ENCODE results near the gene ZBTB16. TPM values are rescaled to one million over a fixed set of nuclear protein-coding genes. Genes with fewer than 3 reads are reported as not detected.

The ZBTB16 gene
- total RNA-seq, 2 donors from 2014 or later: 2.7 to 13.1 TPM

DNA sequence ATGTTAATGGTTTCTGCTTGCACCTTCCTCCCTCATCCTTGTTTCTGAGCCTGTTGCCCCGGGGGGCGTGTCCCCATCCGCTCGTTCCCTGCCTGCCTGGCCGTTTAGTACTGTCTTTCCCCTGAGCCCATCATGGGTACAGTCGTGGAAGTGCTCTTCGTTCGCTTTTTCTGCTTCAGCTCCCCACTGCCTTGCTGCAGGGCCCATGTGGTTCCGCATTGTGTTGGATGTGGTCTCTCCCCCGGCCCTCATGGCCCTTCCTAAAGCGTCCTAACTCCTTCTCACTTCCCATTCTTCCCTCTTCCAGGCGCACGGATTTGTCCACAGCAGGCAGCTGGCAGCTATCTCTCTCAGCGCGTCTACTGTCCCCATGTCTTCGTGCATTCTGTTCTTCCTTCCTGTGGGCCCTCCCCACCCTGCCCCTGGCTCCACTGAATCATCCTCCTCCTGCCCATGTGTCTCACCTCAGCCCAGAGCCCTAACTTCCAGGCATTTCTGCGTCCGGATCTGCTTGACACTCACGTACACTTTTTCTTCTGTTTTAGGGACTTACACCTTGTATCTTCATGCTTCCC is 98.1 kb downstream of the ZBTB16 start:
- H3K9me3 Mint-ChIP-seq: no peaks in the 10 kb centered on the region
- DNase-seq (ENCODE audit: low spot score) (no peak), ATAC-seq (no peak)
- H3K36me3 Mint-ChIP-seq: no peaks in the 10 kb centered on the region
- peak overlapping the region in 1 of 2 donors; percentile 95 for H3K27ac Mint-ChIP-seq
- no peak overlapping the region for H3K4me3 Mint-ChIP-seq
- H3K4me1 Mint-ChIP-seq (ENCODE audit: low read depth in 2 of 2): peaks cover 64 to 69% of the 10 kb centered on the region in 2 donors
- H3K27me3 Mint-ChIP-seq: no peaks in the 10 kb centered on the region

DNA sequence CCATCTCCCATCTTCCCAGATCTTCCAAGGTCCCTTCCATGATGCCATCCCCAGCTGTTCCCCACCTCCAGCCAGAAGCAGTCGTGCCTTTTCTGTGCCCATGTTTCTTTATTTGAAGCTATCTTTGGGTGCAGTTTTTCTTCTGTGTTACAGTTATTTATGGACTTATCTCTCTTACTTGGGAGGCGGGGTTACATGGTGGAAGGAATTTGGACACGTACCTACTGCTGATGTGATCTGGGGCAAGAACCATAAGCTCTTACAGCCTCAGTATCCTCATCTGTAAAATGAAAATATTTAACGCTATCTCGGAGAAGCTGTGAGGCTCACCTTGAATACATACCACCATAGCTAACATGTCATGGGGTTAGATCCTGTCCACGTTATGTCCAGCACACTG is 98.9 kb downstream of the ZBTB16 start:
- ATAC-seq (no peak), DNase-seq (ENCODE audit: low spot score) (no peak)
- Mint-ChIP-seq H3K4me3 (no peak overlapping the region), H3K4me1 (ENCODE audit: low read depth in 2 of 2) (peaks cover 60 to 69% of the 10 kb centered on the region in 2 donors), H3K27me3 (no peaks in the 10 kb centered on the region), H3K9me3 (no peaks in the 10 kb centered on the region), H3K27ac (peak overlapping the region in 1 of 2 donors; percentile 95), H3K36me3 (no peaks in the 10 kb centered on the region)

DNA sequence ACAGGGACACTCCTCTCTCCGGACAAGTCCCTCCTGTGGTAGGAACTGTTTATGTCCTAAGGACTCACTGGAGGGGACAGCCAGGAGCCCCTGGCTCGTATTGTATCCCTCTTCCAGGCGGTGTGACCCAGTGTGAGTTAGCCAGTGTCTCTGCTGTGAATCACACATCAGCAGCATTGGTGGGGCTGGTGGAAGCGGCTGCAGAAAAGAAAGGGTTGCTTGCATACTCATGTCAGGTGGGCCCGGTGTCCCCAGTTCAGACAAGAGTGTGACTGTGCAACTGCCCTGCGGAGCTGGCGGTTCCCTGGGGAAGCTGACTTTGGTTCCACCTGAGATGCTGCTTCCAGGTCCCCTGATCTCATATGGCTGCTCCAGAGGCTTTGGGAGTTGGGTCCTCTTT is 99.4 kb downstream of the ZBTB16 start:
- ATAC-seq (no peak), DNase-seq (ENCODE audit: low spot score) (no peak)
- Mint-ChIP-seq H3K27me3 (no peaks in the 10 kb centered on the region), H3K4me3 (peak overlapping the region; percentile 76), H3K9me3 (no peaks in the 10 kb centered on the region), H3K27ac (peak overlapping the region; percentile 63 to 95), H3K4me1 (ENCODE audit: low read depth in 2 of 2) (peaks cover 59 to 71% of the 10 kb centered on the region in 2 donors), H3K36me3 (no peaks in the 10 kb centered on the region)

DNA sequence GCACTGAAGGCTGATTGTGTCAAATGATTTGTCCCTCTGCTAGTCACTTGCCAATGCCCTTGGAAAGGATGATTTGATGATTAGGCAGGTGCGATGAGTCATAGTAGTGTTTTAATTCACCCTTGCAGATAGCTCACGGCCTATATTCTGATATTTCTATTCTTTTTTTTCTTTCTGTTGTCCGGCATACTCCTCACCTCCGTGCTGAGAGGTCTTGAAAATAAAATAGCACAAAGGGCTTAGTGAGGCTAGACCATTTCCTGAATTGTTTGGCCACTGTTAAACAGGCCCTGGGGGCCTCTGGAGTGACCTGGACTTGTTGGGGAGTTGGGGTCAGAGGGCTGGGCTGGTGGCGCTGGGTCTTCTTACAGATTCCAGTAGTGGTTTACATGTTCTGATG is 99.8 kb downstream of the ZBTB16 start:
- DNase-seq (ENCODE audit: low spot score): no peak
- Mint-ChIP-seq H3K9me3 (no peaks in the 10 kb centered on the region), H3K4me1 (ENCODE audit: low read depth in 2 of 2) (peaks cover 58 to 75% of the 10 kb centered on the region in 2 donors), H3K27ac (peak overlapping the region; percentile 63 to 95), H3K4me3 (peak overlapping the region; percentile 76), H3K27me3 (no peaks in the 10 kb centered on the region), H3K36me3 (no peaks in the 10 kb centered on the region)
- no peak for ATAC-seq

DNA sequence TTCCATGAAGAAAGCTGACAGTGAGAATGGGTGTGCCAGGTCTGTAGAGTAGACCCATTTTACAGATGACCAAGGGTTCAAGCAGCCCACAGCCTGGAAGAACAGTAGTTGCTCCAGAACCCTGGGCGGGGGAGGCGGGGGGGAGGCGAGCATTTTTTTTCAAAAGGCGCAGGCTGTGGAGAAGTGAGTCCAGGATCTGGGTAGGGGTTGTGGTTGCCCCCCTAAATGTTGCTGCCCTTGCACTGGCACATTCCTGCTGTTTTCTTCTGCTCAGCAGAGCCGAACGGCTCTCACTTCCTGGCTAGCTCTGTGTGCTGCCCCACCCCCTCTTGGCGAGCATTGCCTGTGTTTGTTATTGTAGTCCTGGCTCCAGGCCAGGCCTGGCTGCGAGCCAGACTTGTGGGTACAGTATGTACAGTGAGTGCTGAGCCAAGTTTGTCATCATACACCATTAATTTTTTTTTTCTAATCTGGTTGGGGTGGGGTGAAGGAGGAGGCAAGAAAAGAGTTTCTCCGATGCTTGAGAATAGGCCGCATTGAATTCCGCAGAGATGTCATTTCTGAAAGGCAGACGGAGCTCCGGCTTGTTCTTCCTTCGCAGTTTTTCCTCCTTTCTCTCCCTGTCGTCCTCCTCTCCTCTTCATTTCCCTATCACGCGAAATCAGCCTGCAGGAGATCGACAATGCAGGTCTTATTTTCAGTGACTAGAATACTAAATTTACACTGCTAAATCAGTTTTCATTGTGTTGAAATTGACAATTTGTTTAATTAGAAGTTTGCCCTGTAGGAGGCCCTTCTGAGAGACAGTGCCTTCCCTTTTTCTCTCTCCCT is 100.5 kb downstream of the ZBTB16 start:
- H3K36me3 Mint-ChIP-seq: no peaks in the 10 kb centered on the region
- no peaks in the 10 kb centered on the region for H3K9me3 Mint-ChIP-seq
- ATAC-seq: peak; percentile 89 to 94
- peaks cover 57 to 77% of the 10 kb centered on the region in 2 donors for H3K4me1 Mint-ChIP-seq (ENCODE audit: low read depth in 2 of 2)
- peak overlapping the region; percentile 76 for H3K4me3 Mint-ChIP-seq
- H3K27me3 Mint-ChIP-seq: no peaks in the 10 kb centered on the region
- peak overlapping the region; percentile 63 to 95 for H3K27ac Mint-ChIP-seq
- peak; percentile 87 for DNase-seq (ENCODE audit: low spot score)

DNA sequence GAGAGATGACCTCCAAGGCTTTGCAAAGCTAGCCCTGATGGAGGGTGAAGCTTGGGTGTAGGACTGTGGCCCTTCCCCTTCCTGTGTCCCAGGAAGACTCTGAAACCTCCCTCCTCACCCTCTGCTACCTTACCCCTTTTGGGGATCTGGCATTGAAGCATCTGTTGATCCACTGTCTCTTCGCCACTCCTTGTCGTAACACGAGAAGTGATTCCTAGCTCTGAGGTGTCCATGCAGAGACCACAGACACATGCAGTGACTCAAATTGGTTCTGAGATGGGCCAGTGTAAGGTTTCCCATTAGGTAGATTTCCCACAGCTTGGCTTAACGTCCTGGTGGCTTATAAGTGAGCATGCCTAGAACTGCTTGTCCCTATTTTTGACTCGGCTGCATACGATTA is 101.4 kb downstream of the ZBTB16 start:
- Mint-ChIP-seq H3K27me3 (no peaks in the 10 kb centered on the region), H3K4me3 (peak overlapping the region; percentile 76), H3K4me1 (ENCODE audit: low read depth in 2 of 2) (peaks cover 63 to 82% of the 10 kb centered on the region in 2 donors), H3K36me3 (no peaks in the 10 kb centered on the region), H3K27ac (peak overlapping the region in 1 of 2 donors; percentile 95), H3K9me3 (no peaks in the 10 kb centered on the region)
- ATAC-seq (peak; percentile 38 to 60), DNase-seq (ENCODE audit: low spot score) (no peak)

DNA sequence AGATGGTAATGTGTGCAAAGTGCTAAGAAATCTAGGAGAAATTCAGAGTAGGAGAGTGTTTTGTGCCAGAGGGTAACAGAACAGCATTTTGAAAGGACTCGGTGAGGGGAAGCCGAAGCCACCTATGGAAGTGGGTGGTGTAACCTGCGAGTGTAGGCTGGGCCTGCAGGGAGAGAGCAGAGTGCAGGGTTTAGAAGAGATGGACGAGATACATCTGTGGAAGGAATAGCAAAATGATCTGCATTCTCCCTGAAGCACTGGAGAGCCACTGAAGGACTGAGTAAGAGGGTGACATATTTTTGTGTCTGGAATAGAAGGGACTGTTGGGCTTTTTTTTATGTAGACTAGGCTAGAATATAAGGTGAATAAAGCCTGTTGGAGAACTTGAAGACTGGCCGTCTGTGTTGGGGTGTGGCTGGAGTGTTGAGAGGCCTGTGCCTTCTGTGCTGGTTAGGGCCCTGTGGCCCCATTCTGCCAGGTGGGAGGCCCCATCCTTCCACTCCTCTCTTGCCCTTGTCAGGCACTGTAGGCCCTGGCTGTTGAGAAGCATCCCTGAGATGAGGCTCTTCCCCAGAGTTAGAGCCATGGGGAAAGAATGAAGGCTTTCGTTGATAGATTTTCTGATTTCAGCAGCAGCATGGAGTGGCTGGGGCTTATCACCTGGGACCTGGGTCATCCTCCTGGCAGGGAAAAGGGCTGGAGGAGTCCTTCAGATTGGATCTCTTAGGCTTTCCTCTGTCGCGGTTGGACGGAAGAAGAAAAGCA is 102.2 kb downstream of the ZBTB16 start:
- H3K36me3 Mint-ChIP-seq: no peaks in the 10 kb centered on the region
- DNase-seq (ENCODE audit: low spot score): no peak

DNA sequence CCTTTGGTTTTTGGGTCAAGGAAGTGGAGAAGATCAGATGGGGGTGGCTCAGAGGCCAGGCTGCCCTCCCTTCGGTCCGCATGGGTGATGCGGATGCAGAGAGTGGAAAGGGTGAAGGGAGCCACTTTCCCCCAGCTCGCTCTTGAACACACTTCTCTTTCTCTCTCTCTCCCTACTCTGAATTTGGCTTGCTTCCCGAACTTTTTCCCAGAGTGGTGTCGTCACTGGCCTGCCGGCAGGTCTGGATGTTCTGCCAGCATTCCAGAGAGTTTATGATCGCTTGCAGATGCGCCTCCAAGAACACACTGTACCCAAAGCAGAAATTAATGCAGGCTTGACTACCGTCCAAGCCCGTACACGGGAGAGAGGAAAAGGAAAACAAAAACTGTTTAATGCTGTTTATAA is 103.2 kb downstream of the ZBTB16 start:
- no peaks in the 10 kb centered on the region for H3K27me3 Mint-ChIP-seq
- H3K4me3 Mint-ChIP-seq: no peak overlapping the region
- ATAC-seq: no peak
- no peak for DNase-seq (ENCODE audit: low spot score)
- peaks cover 76 to 84% of the 10 kb centered on the region in 2 donors for H3K4me1 Mint-ChIP-seq (ENCODE audit: low read depth in 2 of 2)
- H3K36me3 Mint-ChIP-seq: no peaks in the 10 kb centered on the region
- H3K27ac Mint-ChIP-seq: peak overlapping the region in 1 of 2 donors; percentile 95
- no peaks in the 10 kb centered on the region for H3K9me3 Mint-ChIP-seq

More for the DNA sequence above, 102.2 kb downstream of the ZBTB16 start:
- peaks cover 71 to 82% of the 10 kb centered on the region in 2 donors for H3K4me1 Mint-ChIP-seq (ENCODE audit: low read depth in 2 of 2)
- H3K9me3 Mint-ChIP-seq: no peaks in the 10 kb centered on the region
- H3K27ac Mint-ChIP-seq: peak overlapping the region in 1 of 2 donors; percentile 95
- H3K27me3 Mint-ChIP-seq: no peaks in the 10 kb centered on the region
- no peak for ATAC-seq
- no peak overlapping the region for H3K4me3 Mint-ChIP-seq

DNA sequence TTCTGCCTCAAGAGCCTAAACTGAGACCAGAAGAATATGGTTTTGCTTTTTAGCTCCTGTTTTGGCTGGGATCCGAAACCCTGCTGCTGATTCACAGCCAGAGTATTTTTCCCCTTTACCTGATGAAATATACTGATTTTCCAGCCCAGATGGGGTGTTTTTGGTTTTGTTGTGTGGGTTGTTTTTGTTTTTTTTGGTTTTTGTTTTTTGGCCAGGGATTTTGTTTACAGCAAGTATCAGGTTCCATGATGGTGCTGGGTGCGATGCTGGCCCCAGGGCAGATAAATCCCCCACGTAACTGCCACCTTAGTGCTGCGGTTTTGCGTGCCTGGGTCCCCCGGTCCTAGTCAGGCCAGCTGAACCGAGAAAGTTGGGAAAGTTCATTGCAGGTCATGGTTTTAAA is 103.7 kb downstream of the ZBTB16 start:
- H3K27ac Mint-ChIP-seq: peak overlapping the region in 1 of 2 donors; percentile 95
- no peaks in the 10 kb centered on the region for H3K27me3 Mint-ChIP-seq
- peaks cover 76 to 84% of the 10 kb centered on the region in 2 donors for H3K4me1 Mint-ChIP-seq (ENCODE audit: low read depth in 2 of 2)
- H3K9me3 Mint-ChIP-seq: no peaks in the 10 kb centered on the region
- no peak overlapping the region for H3K4me3 Mint-ChIP-seq
- no peak for ATAC-seq
- DNase-seq (ENCODE audit: low spot score): no peak
- H3K36me3 Mint-ChIP-seq: no peaks in the 10 kb centered on the region

DNA sequence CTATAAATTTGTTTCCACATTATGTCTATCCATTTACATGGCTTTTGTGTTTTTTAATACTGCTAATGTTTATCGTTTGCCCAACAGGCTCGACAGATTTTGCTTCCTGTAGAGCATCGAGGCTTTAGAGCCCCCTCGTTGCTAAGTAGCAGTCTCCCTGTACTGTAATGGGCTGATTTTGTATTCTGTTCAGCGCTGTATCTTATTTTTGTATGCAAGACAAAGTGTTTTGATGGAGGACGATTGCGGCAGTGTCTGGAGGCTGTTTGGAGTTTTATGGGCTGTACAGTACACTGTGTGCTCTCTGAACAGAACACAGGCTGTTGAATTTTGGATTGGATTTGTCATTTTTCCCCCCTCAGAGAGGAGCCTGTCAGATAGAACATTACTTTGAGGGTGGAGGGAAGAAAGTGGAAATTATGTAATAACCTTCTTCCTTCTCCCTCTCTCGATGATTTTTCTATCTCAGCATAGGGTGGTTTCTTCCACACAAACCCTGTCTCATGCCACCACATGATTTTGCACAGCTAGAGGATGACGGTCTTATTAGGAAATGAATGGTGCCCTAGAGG is 104.4 kb downstream of the ZBTB16 start:
- peaks cover 78 to 84% of the 10 kb centered on the region in 2 donors for H3K4me1 Mint-ChIP-seq (ENCODE audit: low read depth in 2 of 2)
- no peak overlapping the region for H3K4me3 Mint-ChIP-seq
- no peaks in the 10 kb centered on the region for H3K36me3 Mint-ChIP-seq
- DNase-seq (ENCODE audit: low spot score): no peak
- no peaks in the 10 kb centered on the region for H3K9me3 Mint-ChIP-seq
- peak overlapping the region in 1 of 2 donors; percentile 95 for H3K27ac Mint-ChIP-seq
- H3K27me3 Mint-ChIP-seq: no peaks in the 10 kb centered on the region
- no peak for ATAC-seq

DNA sequence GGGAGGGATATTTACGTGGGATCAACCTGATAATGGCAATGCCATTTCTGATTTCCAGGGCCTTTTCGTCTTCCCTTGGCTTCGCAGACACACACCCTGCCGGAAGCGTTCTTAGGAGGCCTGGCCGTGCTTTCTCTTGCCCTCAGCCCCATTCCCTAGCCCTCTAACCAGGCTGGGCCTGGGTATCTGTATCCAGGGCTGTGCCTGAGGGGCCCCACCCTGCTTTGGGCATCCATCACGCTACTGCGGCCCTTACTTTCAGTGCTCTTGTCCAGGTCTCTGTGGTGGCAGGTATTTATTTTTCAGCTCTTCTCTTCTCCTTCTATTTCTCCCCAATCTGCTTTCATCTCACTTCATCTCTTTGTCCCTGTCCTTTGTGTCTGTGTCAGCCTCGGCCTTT is 105.0 kb downstream of the ZBTB16 start:
- Mint-ChIP-seq H3K27ac (peak overlapping the region in 1 of 2 donors; percentile 86), H3K9me3 (no peaks in the 10 kb centered on the region), H3K4me3 (no peak overlapping the region), H3K27me3 (no peaks in the 10 kb centered on the region), H3K4me1 (ENCODE audit: low read depth in 2 of 2) (peaks cover 79 to 84% of the 10 kb centered on the region in 2 donors), H3K36me3 (no peaks in the 10 kb centered on the region)
- DNase-seq (ENCODE audit: low spot score): no peak
- ATAC-seq: no peak

DNA sequence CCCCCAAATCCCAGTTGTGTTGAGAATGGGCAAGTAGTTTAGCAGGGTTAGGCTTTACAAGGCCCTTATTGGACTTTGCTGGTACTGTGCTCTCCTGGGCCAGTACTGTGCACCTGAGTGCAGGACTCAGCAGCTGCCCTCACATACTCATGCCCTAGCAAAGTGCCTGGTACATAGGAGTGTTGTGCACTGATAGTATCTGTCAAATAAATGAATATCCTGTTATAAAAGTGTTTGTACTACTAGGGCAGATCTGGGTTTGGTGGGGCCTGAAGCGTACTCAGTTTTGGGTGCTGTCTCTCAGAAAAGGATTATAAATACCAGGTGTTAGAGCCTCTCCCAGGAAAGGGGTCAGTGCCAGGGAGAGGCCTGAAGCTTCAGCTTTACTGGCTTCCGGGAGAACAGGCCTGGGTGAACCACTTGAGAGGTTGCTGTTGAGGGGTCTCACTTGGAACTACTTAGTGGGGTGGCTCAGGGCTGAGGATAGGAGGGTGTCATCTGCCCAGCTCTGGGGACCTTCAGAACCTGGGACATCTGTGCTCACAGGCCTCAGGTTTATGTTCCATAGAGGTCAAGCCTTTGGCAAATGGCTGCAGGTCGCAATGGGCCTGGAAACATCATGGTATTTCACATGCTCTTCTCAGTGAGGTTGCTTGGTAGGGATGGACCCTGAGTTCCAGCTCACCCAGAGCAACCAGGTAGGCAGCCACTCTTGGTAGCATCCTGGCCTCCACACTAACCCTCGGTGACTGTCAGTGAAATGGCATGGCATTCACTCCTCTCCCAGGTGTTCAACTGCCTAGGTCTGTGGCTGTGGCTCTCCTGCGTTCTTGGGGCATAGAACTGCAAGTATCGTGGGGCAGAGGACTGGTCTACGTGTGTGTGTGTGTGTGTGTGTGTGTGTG is 106.1 kb downstream of the ZBTB16 start:
- Mint-ChIP-seq H3K4me3 (no peak overlapping the region), H3K27ac (peak overlapping the region in 1 of 2 donors; percentile 86), H3K36me3 (no peaks in the 10 kb centered on the region), H3K4me1 (ENCODE audit: low read depth in 2 of 2) (peaks cover 71 to 81% of the 10 kb centered on the region in 2 donors), H3K9me3 (no peaks in the 10 kb centered on the region), H3K27me3 (no peaks in the 10 kb centered on the region)
- ATAC-seq (no peak), DNase-seq (ENCODE audit: low spot score) (no peak)

DNA sequence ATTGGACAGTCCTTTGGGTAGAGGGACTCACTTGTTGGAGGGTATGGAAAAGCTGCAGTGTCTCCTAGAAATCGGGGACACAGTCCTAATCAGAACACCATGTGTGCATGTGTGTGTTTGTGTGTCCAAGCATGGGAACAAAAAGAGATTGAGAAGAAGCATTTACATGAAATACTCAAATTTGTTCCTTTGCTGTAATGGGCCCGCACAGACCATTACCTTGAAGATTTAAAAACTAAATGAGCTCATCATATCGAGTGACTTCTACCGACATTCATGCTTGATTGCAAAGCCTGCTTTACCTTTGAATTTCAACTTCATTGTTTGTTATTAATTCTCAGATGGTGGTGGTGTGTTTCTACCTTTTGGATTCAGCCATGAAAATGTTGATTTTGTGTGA is 106.9 kb downstream of the ZBTB16 start:
- no peak for DNase-seq (ENCODE audit: low spot score)
- Mint-ChIP-seq H3K27me3 (no peaks in the 10 kb centered on the region), H3K4me1 (ENCODE audit: low read depth in 2 of 2) (peaks cover 64 to 77% of the 10 kb centered on the region in 2 donors), H3K27ac (peak overlapping the region; percentile 54 to 86), H3K9me3 (no peaks in the 10 kb centered on the region), H3K36me3 (no peaks in the 10 kb centered on the region), H3K4me3 (peak overlapping the region; percentile 64)
- no peak for ATAC-seq
